K562 (cell line): ENCODE results near the gene SLC5A10. TPM values are rescaled to one million over a fixed set of nuclear protein-coding genes. Genes with fewer than 3 reads are reported as not detected.

ENCODE experiments used
- ATAC-seq: fragments of 200-7000 bp; cut with Tn5 transposase; 3 replicates; pipeline ENCODE4 v1.9.1; 2020; ENCODE audit warnings: moderate library complexity
- BruUV-seq: library from RNA; stranded (reverse); fragments of 400-500 nt; replicated peaks from 2 replicates; lab custom pipeline; 2021; lab: Mats Ljungman, UMichigan
- CTCF ChIA-PET: fragments of 300-600 bp; formaldehyde crosslinking; extraction: SDS; loops from one replicate; lab custom pipeline; 2021; ENCODE audit warnings: low intra/inter-chr PET ratio; lab: Yijun Ruan, JAX
- POLR2A ChIA-PET: fragments of 300-600, 350-650 bp; sonication (Branson Sonifier 250); formaldehyde crosslinking; extraction: SDS; loops from one replicate; lab custom pipeline; 2021; ENCODE audit warnings: antibody characterized with exemption, inconsistent platforms; lab: Yijun Ruan, JAX
- DNase-seq, 4 experiments: peaks; one replicate each; pipeline versions ENCODE4 v3.0.0 to v3.0.0-alpha.2; 2011 to 2018; ENCODE audit warnings: low spot score in 3 of 4, mixed read lengths in 3 of 4; ENCODE audit errors: extremely low read depth in 1 of 4
- FAIRE-seq: peaks from 2 replicates; lab custom pipeline; 2011; peaks lifted over from hg19 to GRCh38; lab: Jason Lieb, UNC
- H2AFZ ChIP-seq: 2 replicates; pipeline ENCODE4 v1.6.0; 2011; ENCODE audit warnings: low read depth, low read length, control low read depth, inconsistent platforms
- H3K27ac ChIP-seq: fragments of 200-600 bp; 3 replicates; pipeline ENCODE4 v1.8.0; 2011; ENCODE audit warnings: low read depth, mild to moderate bottlenecking, control low read depth, inconsistent platforms, low read length, moderate library complexity, mixed read lengths; ENCODE audit errors: extremely low read depth
- H3K27me3 ChIP-seq, 2 experiments: fragments of 300-600 bp in 1 of 2; 2 replicates in 1 of 2; 3 replicates in 1 of 2; pipeline versions ENCODE4 v1.6.0 to v1.8.0; 2011; ENCODE audit warnings: inconsistent platforms in 2 of 2, low read length in 2 of 2, mild to moderate bottlenecking in 1 of 2, mixed read lengths in 1 of 2, moderate library complexity in 1 of 2; ENCODE audit not compliant: control insufficient read depth in 2 of 2, insufficient read depth in 2 of 2
- H3K36me3 ChIP-seq: fragments of 300-600 bp; 3 replicates; pipeline ENCODE4 v1.8.0; 2011; ENCODE audit warnings: mild to moderate bottlenecking, low read length, inconsistent platforms; ENCODE audit not compliant: control insufficient read depth, insufficient read depth
- H3K4me1 ChIP-seq, 2 experiments: fragments of 200-600 bp in 1 of 2; replicated peaks in 1 of 2; 2 replicates in 1 of 2; 3 replicates in 1 of 2; pipeline versions ENCODE4 v1.5.1 to v1.8.0; 2011; ENCODE audit warnings: inconsistent platforms in 2 of 2, low read length in 2 of 2, mild to moderate bottlenecking in 1 of 2, mixed read lengths in 1 of 2, moderate library complexity in 1 of 2; ENCODE audit not compliant: control insufficient read depth in 2 of 2, insufficient read depth in 2 of 2
- H3K4me2 ChIP-seq: 2 replicates; pipeline ENCODE4 v1.6.1; 2011; ENCODE audit warnings: low read length, control low read depth, inconsistent platforms, mixed read lengths; ENCODE audit not compliant: insufficient read depth
- H3K4me3 ChIP-seq: fragments of 200-600 bp; sonication (generic), shearing (Covaris generic); 2 replicates; pipeline ENCODE4 v1.5.1; 2016; ENCODE audit warnings: control low read depth, inconsistent platforms
- H3K79me2 ChIP-seq: fragments of 200-600 bp; 3 replicates; pipeline ENCODE4 v1.8.0; 2011; ENCODE audit warnings: low read length, inconsistent platforms; ENCODE audit not compliant: control insufficient read depth, insufficient read depth
- H3K9ac ChIP-seq, 2 experiments: 2 replicates each; pipeline versions ENCODE4 v1.6.0 to v1.6.1; 2011; ENCODE audit warnings: low read depth in 2 of 2, low read length in 2 of 2, control low read depth in 1 of 2, inconsistent platforms in 1 of 2, mild to moderate bottlenecking in 1 of 2, mixed read lengths in 1 of 2; ENCODE audit not compliant: insufficient read depth in 1 of 2
- H3K9me1 ChIP-seq: one replicate; pipeline ENCODE4 v1.6.0; 2011; ENCODE audit warnings: inconsistent platforms, mild to moderate bottlenecking, low read length, moderate library complexity; ENCODE audit not compliant: control insufficient read depth, insufficient read depth
- H3K9me3 ChIP-seq: replicated peaks from 2 replicates; pipeline ENCODE4 v1.5.1; 2011; ENCODE audit warnings: low read depth, low read length, inconsistent platforms; ENCODE audit not compliant: control insufficient read depth, insufficient read depth
- H4K20me1 ChIP-seq: replicated peaks from 2 replicates; pipeline ENCODE4 v1.6.1; 2011; ENCODE audit warnings: low read length, inconsistent platforms, mixed read lengths; ENCODE audit not compliant: control insufficient read depth, insufficient read depth
- CBX8 ChIP-seq: fragments of 200-600 bp; sonication (generic); IDR thresholded peaks from 2 replicates; pipeline ENCODE4 v1.6.1; 2012; ENCODE audit warnings: borderline replicate concordance, mixed run types, low read depth, mild to moderate bottlenecking, moderate library complexity, mixed read lengths, low read length, control low read depth, inconsistent platforms; ENCODE audit not compliant: poor library complexity, severe bottlenecking; ENCODE audit errors: extremely low read depth
- WGBS: fragments of 100-300 bp; shearing (Covaris generic); methylation state at CpG from one replicate; pipeline ENCODE4 v1.1.6; 2016; ENCODE audit warnings: low coverage, mixed read lengths; ENCODE audit not compliant: insufficient coverage; ENCODE audit errors: missing lambda C conversion rate; 5-methylcytosine and 5-hydroxymethylcytosine counted together
- in situ Hi-C: fragments of 300-500 bp; cut with MboI; formaldehyde crosslinking; loops from 4 replicates; pipeline ENCODE4 v1.15.0; 2018; ENCODE audit warnings: inconsistent platforms, mixed read lengths
- intact Hi-C: fragments of 100-400 bp; cut with micrococcal nuclease; formaldehyde crosslinking; loops from 2 replicates; pipeline ENCODE4 v1.14.2; 2022
- polyA plus RNA-seq, 8 experiments: library from polyadenylated mRNA; depleted of rRNA in 4 of 8; stranded (reverse) in 5 of 8; unstranded in 3 of 8; fragments of >200 nt; fragmentation: Nextera tagmentation in 2 of 8; fragmentation: Illumina TruSeq in 1 of 8; extraction: Ambion mirVana in 2 of 8; extraction: Trizol in 1 of 8; gene quantifications; 2 replicates each; pipeline versions ENCODE4 v1.2.1 to v1.2.3, GENCODE V29; 2011 to 2014; ENCODE audit warnings: inconsistent platforms in 1 of 8, missing spikeins in 1 of 8
- total RNA-seq, 7 experiments: library from RNA; depleted of rRNA in 6 of 7; stranded (reverse); fragments of >200 nt in 6 of 7; fragmentation: Illumina TruSeq in 2 of 7; extraction: Trizol in 2 of 7; gene quantifications; 2 replicates each; pipeline versions ENCODE4 v1.2.1 to v1.2.3, GENCODE V29; 2011 to 2021; ENCODE audit warnings: low replicate concordance in 1 of 7
- TF ChIP-seq, protein P1 (sequence below): fragments of 450-650 bp; IDR thresholded peaks from 2 replicates; pipeline ENCODE4 v1.6.1; 2016; ENCODE audit warnings: mild to moderate bottlenecking

SLC5A10 gene
- total and polyA plus RNA-seq, 9 of the 15 experiments (the other 6 are each of a cell fraction or from before 2014, with no cell fraction given) = 0.03 to 0.09 (median 0.03) TPM; not detected in 5

DNA sequence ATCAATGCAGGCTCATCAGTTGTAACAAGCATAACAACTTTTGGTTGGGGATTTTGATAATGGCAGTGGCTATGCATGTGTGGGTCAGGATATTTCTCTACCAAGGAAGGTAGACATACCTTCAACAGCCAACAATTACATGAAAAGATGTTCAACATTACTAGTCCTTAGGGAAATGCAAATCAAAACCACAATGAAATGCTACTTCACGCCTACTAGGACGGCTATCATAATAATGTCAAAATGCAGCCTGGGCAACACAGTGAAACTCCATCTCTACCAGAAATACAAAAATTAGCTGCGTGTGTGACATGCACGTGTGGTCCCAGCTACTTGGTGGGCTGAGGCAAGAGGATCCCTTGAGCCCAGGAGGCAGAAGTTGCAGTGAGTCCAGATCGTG is 7.3 kb upstream of the SLC5A10 start:
- FAIRE-seq (no peak), DNase-seq (no peak), ATAC-seq (no peak)
- H3K27ac ChIP-seq = no peak overlapping the region
- intact Hi-C loops = no loop called here
- H4K20me1 ChIP-seq = no peaks in the 10 kb centered on the region
- no peaks in the 10 kb centered on the region for H3K36me3 ChIP-seq
- POLR2A ChIA-PET = no interaction called here
- in situ Hi-C loops = no loop called here
- WGBS = 8% methylated on average over 5 of the region's 5 CpGs
- no peaks in the 10 kb centered on the region; a peak in 1 of 5 replicates for H3K4me1 ChIP-seq
- TF ChIP-seq CBX8 = peak; percentile 19
- TF ChIP-seq, protein P1, sequence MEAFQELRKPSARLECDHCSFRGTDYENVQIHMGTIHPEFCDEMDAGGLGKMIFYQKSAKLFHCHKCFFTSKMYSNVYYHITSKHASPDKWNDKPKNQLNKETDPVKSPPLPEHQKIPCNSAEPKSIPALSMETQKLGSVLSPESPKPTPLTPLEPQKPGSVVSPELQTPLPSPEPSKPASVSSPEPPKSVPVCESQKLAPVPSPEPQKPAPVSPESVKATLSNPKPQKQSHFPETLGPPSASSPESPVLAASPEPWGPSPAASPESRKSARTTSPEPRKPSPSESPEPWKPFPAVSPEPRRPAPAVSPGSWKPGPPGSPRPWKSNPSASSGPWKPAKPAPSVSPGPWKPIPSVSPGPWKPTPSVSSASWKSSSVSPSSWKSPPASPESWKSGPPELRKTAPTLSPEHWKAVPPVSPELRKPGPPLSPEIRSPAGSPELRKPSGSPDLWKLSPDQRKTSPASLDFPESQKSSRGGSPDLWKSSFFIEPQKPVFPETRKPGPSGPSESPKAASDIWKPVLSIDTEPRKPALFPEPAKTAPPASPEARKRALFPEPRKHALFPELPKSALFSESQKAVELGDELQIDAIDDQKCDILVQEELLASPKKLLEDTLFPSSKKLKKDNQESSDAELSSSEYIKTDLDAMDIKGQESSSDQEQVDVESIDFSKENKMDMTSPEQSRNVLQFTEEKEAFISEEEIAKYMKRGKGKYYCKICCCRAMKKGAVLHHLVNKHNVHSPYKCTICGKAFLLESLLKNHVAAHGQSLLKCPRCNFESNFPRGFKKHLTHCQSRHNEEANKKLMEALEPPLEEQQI = no peak
- no peak overlapping the region for H3K4me2 ChIP-seq
- H3K9me3 ChIP-seq = no peaks in the 10 kb centered on the region
- no TSS peak for BruUV-seq
- H2AFZ ChIP-seq = no peak overlapping the region
- H3K9ac ChIP-seq = no peak overlapping the region
- H3K27me3 ChIP-seq = peaks cover 16 to 33% of the 10 kb centered on the region in 2 experiments; a peak in 4 of 5 replicates
- no peaks in the 10 kb centered on the region for H3K9me1 ChIP-seq
- no peak overlapping the region for H3K4me3 ChIP-seq
- CTCF ChIA-PET = no interaction called here
- H3K79me2 ChIP-seq = no peaks in the 10 kb centered on the region
